ENCODE data around the gene EFS. TPM values are rescaled to one million over a fixed set of nuclear protein-coding genes. Genes with fewer than 3 reads are reported as not detected.

The EFS gene
- total RNA-seq, 1 experiment from 2014 or later = 0.36 TPM

DNA sequence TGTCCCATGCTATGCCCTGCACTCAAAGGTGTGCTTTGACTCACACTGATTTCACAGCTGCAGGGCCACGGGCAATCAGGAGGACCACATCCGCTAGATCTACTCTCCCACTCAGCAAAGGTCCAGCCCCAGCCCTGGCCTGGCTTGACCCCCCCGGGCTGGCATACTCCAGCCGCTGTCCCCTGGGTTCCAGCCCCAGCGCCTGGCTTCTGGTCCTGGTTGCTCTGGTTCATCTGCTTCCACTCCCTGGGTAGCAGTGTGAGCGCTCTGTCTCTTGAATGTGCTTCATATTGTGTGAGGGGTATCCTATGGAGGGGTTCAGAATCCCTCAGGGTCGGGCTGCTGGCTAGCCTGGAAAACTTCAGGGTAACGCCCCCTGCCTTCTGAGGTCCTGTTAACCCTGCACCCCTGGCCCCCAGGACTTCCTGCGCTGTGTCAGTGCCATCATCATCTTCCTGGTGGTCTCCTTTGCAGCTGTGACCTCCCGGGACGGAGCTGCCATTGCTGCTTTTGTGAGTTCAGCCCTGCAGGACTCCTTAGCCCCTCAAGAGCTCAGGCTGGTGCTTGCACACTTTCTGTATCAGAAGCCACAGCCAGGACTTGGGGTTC lies 13.7 kb upstream of the EFS start:
- Histone ChIP-seq H3K9me3 (ENCODE audit: low read length) (no peaks in the 10 kb centered on the region), H3K4me1 (ENCODE audit: insufficient read depth, low read length) (no peaks in the 10 kb centered on the region), H3K27ac (ENCODE audit: low read length) (no peak overlapping the region), H3K9me2 (replicated peaks; ENCODE audit: low read length) (no peaks in the 10 kb centered on the region), H3K79me2 (ENCODE audit: low read length) (no peaks in the 10 kb centered on the region), H3F3A (ENCODE audit: low read length, unreplicated experiment) (no peaks in the 10 kb centered on the region), H3K4me2 (ENCODE audit: low read length) (no peak overlapping the region), H3K36me3 (ENCODE audit: low read depth, low read length) (no peaks in the 10 kb centered on the region), H3K4me3 (ENCODE audit: low read length) (no peak overlapping the region), H4K20me1 (ENCODE audit: low read length) (no peaks in the 10 kb centered on the region), H3K9ac (ENCODE audit: low read length) (no peak overlapping the region), H3K27me3 (ENCODE audit: low read length) (peaks cover 19% of the 10 kb centered on the region), H2AFZ (ENCODE audit: low read length) (no peak overlapping the region)
- CTCF ChIA-PET = no interaction called here
- DNase-seq (no peak), ATAC-seq (no peak)
- no peak for TF ChIP-seq CTCF (conservative IDR thresholded peaks at IDR 0.05; ENCODE audit: low read depth, low read length)
- no peak for TF ChIP-seq EZH2 (IDR thresholded peaks at IDR 0.05; ENCODE audit: low read length, unreplicated experiment)
- TF ChIP-seq EZH2phosphoT487 (IDR thresholded peaks at IDR 0.05; ENCODE audit: borderline replicate concordance, low read length) = no peak
- BruUV-seq (replicated peaks) = no TSS peak
- intact Hi-C loops (cut with micrococcal nuclease) = no loop called here
- POLR2A ChIA-PET (ENCODE audit: unreplicated experiment) = no interaction called here

DNA sequence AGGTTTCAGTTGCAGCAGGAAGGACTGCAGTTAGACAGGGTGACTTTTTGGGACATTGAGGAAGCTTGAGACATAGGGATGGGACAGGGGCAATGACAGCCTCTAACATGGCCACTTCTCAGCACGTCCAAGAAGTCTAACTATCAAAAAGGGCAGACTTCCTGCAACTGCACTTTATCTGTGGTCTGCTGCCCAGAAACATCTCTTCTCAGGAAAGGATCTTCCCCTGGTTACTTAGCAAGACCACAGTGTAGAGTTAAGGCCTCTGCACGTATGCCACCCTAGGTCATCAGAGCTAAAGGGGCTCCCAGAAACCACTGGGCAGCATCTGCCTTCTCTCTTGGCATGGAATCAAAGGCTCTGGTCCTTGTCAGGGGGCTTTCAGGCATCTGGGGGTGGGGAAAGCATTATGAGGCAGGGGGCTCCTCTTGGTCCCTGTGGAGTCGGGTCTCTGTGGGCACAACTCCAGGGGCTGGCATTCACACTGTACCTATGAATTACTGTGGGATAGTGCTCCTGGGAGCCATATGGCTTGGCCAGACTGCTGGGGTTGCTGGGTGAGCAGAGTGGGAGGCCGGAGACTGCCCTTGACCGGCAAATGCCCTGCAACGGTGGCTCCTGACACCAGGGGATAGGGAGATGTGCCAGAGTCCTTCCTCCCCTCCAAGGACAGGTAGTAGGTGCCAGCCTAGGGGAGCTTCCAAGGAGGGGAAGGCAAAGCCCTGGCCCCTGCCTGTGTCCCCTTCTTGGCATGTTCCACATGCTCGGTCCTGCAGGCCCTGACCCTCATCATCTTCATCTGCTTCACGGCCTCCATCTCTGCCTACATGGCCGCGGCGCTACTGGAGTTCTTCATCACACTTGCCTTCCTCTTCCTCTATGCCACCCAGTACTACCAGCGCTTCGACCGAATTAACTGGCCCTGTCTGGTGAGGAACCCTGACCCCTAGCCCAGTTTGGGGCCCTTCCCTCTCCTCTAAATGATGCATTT lies 12.9 kb upstream of the EFS start:
- H3K4me3 ChIP-seq (ENCODE audit: low read length) = no peak overlapping the region
- no peak overlapping the region for H3K4me2 ChIP-seq (ENCODE audit: low read length)
- no peaks in the 10 kb centered on the region for H3K79me2 ChIP-seq (ENCODE audit: low read length)
- H4K20me1 ChIP-seq (ENCODE audit: low read length) = no peaks in the 10 kb centered on the region
- H3K4me1 ChIP-seq (ENCODE audit: insufficient read depth, low read length) = no peaks in the 10 kb centered on the region
- no peak overlapping the region for H3K27ac ChIP-seq (ENCODE audit: low read length)
- no peaks in the 10 kb centered on the region for H3F3A ChIP-seq (ENCODE audit: low read length, unreplicated experiment)
- intact Hi-C loops (cut with micrococcal nuclease) = no loop called here
- peaks cover 14% of the 10 kb centered on the region for H3K27me3 ChIP-seq (ENCODE audit: low read length)
- TF ChIP-seq EZH2 (IDR thresholded peaks at IDR 0.05; ENCODE audit: low read length, unreplicated experiment) (no peak), EZH2phosphoT487 (IDR thresholded peaks at IDR 0.05; ENCODE audit: borderline replicate concordance, low read length) (no peak), CTCF (conservative IDR thresholded peaks at IDR 0.05; ENCODE audit: low read depth, low read length) (no peak)
- no TSS peak for BruUV-seq (replicated peaks)
- no peak overlapping the region for H2AFZ ChIP-seq (ENCODE audit: low read length)
- ATAC-seq (no peak), DNase-seq (no peak)
- H3K36me3 ChIP-seq (ENCODE audit: low read depth, low read length) = no peaks in the 10 kb centered on the region
- H3K9me2 ChIP-seq (replicated peaks; ENCODE audit: low read length) = no peaks in the 10 kb centered on the region
- ChIA-PET POLR2A (ENCODE audit: unreplicated experiment) (no interaction called here), CTCF (no interaction called here)
- H3K9ac ChIP-seq (ENCODE audit: low read length) = no peak overlapping the region
- no peaks in the 10 kb centered on the region for H3K9me3 ChIP-seq (ENCODE audit: low read length)

GRCh38 chr14:23377198-23377550 lies 12.2 kb upstream of the EFS start:
- no peak for TF ChIP-seq EZH2phosphoT487 (IDR thresholded peaks at IDR 0.05; ENCODE audit: borderline replicate concordance, low read length)
- TF ChIP-seq EZH2 (IDR thresholded peaks at IDR 0.05; ENCODE audit: low read length, unreplicated experiment) = no peak
- TF ChIP-seq CTCF (conservative IDR thresholded peaks at IDR 0.05; ENCODE audit: low read depth, low read length) = no peak
- ChIA-PET CTCF (no interaction called here), POLR2A (ENCODE audit: unreplicated experiment) (no interaction called here)
- Histone ChIP-seq H3K27ac (ENCODE audit: low read length) (no peak overlapping the region), H3K9me2 (replicated peaks; ENCODE audit: low read length) (no peaks in the 10 kb centered on the region), H2AFZ (ENCODE audit: low read length) (no peak overlapping the region), H4K20me1 (ENCODE audit: low read length) (no peaks in the 10 kb centered on the region), H3K9ac (ENCODE audit: low read length) (no peak overlapping the region), H3K9me3 (ENCODE audit: low read length) (no peaks in the 10 kb centered on the region), H3K4me2 (ENCODE audit: low read length) (no peak overlapping the region), H3K36me3 (ENCODE audit: low read depth, low read length) (no peaks in the 10 kb centered on the region), H3K4me3 (ENCODE audit: low read length) (no peak overlapping the region), H3F3A (ENCODE audit: low read length, unreplicated experiment) (no peaks in the 10 kb centered on the region), H3K4me1 (ENCODE audit: insufficient read depth, low read length) (no peaks in the 10 kb centered on the region), H3K79me2 (ENCODE audit: low read length) (no peaks in the 10 kb centered on the region), H3K27me3 (ENCODE audit: low read length) (peaks cover 11% of the 10 kb centered on the region)
- no TSS peak for BruUV-seq (replicated peaks)
- no peak for DNase-seq
- no peak for ATAC-seq
- intact Hi-C loops (cut with micrococcal nuclease) = no loop called here
